ENCODE data around the gene ENPP5.

ENPP5 gene

GRCh38 chr6:46170357-46171289 is at the start of gene ENPP5:
Gene ENPP5, minus strand, starts transcription at chr6:46170980. Its CDS starts 2,718 bp downstream, at chr6:46168262.
- H3K4me3 ChIP-seq (ENCODE audit: low read depth, low read length) = no peak within 1 kb of the TSS
- TF ChIP-seq CTCF (IDR thresholded peaks at IDR 0.05; ENCODE audit: low read depth, low read length) = no peak

GRCh38 chr6:46219661-46220060 is 48.9 kb upstream of the ENPP5 start:
- no peak for TF ChIP-seq CTCF (IDR thresholded peaks at IDR 0.05; ENCODE audit: low read depth, low read length)
- H3K4me3 ChIP-seq (ENCODE audit: low read depth, low read length) = no peak overlapping the region

GRCh38 chr6:46218457-46218856 is 47.7 kb upstream of the ENPP5 start:
- no peak overlapping the region for H3K4me3 ChIP-seq (ENCODE audit: low read depth, low read length)
- TF ChIP-seq CTCF (IDR thresholded peaks at IDR 0.05; ENCODE audit: low read depth, low read length) = no peak

GRCh38 chr6:46217671-46218131 is 46.9 kb upstream of the ENPP5 start:
- no peak for TF ChIP-seq CTCF (IDR thresholded peaks at IDR 0.05; ENCODE audit: low read depth, low read length)
- no peak overlapping the region for H3K4me3 ChIP-seq (ENCODE audit: low read depth, low read length)

- H3K4me3 ChIP-seq (ENCODE audit: low read depth, low read length) = no peak overlapping the region
- no peak for TF ChIP-seq CTCF (IDR thresholded peaks at IDR 0.05; ENCODE audit: low read depth, low read length)
These were observed 46.1 kb upstream of the ENPP5 start for GRCh38 chr6:46216879-46217278.

GRCh38 chr6:46215777-46216176 is 45.0 kb upstream of the ENPP5 start:
- no peak for TF ChIP-seq CTCF (IDR thresholded peaks at IDR 0.05; ENCODE audit: low read depth, low read length)

GRCh38 chr6:46215213-46215612 is 44.4 kb upstream of the ENPP5 start:
- no peak for TF ChIP-seq CTCF (IDR thresholded peaks at IDR 0.05; ENCODE audit: low read depth, low read length)
- no peak overlapping the region for H3K4me3 ChIP-seq (ENCODE audit: low read depth, low read length)

More at GRCh38 chr6:46215777-46216176, 45.0 kb upstream of the ENPP5 start:
- H3K4me3 ChIP-seq (ENCODE audit: low read depth, low read length) = no peak overlapping the region
